HepG2 (cell line): ENCODE measurements around the gene SFR1. TPM values are rescaled to one million over a fixed set of nuclear protein-coding genes. Genes with fewer than 3 reads are reported as not detected.

Source experiments
- ATAC-seq: fragments of 200-7000 bp; cut with Tn5 transposase; 3 replicates; pipeline ENCODE4 v1.9.1; 2020; ENCODE audit warnings: mild to moderate bottlenecking, moderate library complexity
- BruUV-seq: library from RNA; stranded (reverse); fragments of 400-500 nt; replicated peaks from 2 replicates; lab custom pipeline; 2021; lab: Mats Ljungman, UMichigan
- CTCF ChIA-PET: fragments of 300-600 bp; formaldehyde crosslinking; extraction: SDS; loops from one replicate; lab custom pipeline; 2021; ENCODE audit warnings: low total read pairs, inconsistent platforms, low intra/inter-chr PET ratio; lab: Yijun Ruan, JAX
- POLR2A ChIA-PET: fragments of 350-600 bp; sonication (Branson Sonifier 250); formaldehyde crosslinking; loops from one replicate; lab custom pipeline; 2020; ENCODE audit warnings: antibody characterized with exemption, inconsistent platforms; lab: Yijun Ruan, JAX
- DNase-seq: peaks from one replicate; pipeline ENCODE4 v3.0.0-alpha.2; 2015; ENCODE audit warnings: low spot score
- FAIRE-seq: peaks from 3 replicates; lab custom pipeline; 2011; peaks lifted over from hg19 to GRCh38; lab: Jason Lieb, UNC
- H2AFZ ChIP-seq: one replicate; pipeline ENCODE4 v1.6.1; 2011; ENCODE audit warnings: low read length, inconsistent platforms
- H3K27ac ChIP-seq: fragments of 300-600 bp; 3 replicates; pipeline ENCODE4 v1.8.0; 2011; ENCODE audit warnings: mixed run types, mild to moderate bottlenecking, mixed read lengths, low read length, inconsistent platforms; ENCODE audit not compliant: insufficient read depth; ENCODE audit errors: extremely low read length
- H3K27me3 ChIP-seq, 2 experiments: fragments of 200-600 bp in 1 of 2; 2 replicates in 1 of 2; 3 replicates in 1 of 2; pipeline versions ENCODE4 v1.6.0 to v1.8.0; 2011; ENCODE audit warnings: low read length in 2 of 2, mild to moderate bottlenecking in 2 of 2, moderate library complexity in 2 of 2, inconsistent platforms in 1 of 2; ENCODE audit not compliant: insufficient read depth in 2 of 2, control insufficient read depth in 1 of 2
- H3K36me3 ChIP-seq, 2 experiments: fragments of 200-600 bp in 1 of 2; replicated peaks in 1 of 2; 2 replicates in 1 of 2; 3 replicates in 1 of 2; pipeline versions ENCODE4 v1.5.1 to v1.8.0; 2011; ENCODE audit warnings: low read length in 2 of 2, inconsistent platforms in 1 of 2; ENCODE audit not compliant: insufficient read depth in 2 of 2, control insufficient read depth in 1 of 2
- H3K4me1 ChIP-seq: 2 replicates; pipeline ENCODE4 v1.5.1; 2012; ENCODE audit warnings: low read length, inconsistent platforms; ENCODE audit not compliant: insufficient read depth
- H3K4me2 ChIP-seq: 2 replicates; pipeline ENCODE4 v1.6.0; 2011; ENCODE audit warnings: low read depth, low read length, inconsistent platforms
- H3K4me3 ChIP-seq, 3 experiments: fragments of 200-600 bp in 1 of 3; sonication (generic), shearing (Covaris generic) in 1 of 3; replicated peaks in 1 of 3; 2 replicates each; pipeline ENCODE4 v1.5.1; 2011 to 2016; ENCODE audit warnings: low read length in 3 of 3, inconsistent platforms in 2 of 3, low read depth in 2 of 3, mild to moderate bottlenecking in 2 of 3, control low read depth in 1 of 3, mixed read lengths in 1 of 3; ENCODE audit not compliant: insufficient read depth in 1 of 3
- H3K79me2 ChIP-seq: one replicate; pipeline ENCODE4 v1.6.1; 2011; ENCODE audit warnings: low read length, inconsistent platforms; ENCODE audit not compliant: insufficient read depth
- H3K9ac ChIP-seq: 2 replicates; pipeline ENCODE4 v1.6.0; 2011; ENCODE audit warnings: mild to moderate bottlenecking, low read depth, low read length, inconsistent platforms; ENCODE audit not compliant: insufficient read depth
- H3K9me3 ChIP-seq: 2 replicates; pipeline ENCODE4 v1.5.1; 2012; ENCODE audit warnings: mild to moderate bottlenecking, low read length
- H4K20me1 ChIP-seq: 2 replicates; pipeline ENCODE4 v1.6.0; 2011; ENCODE audit warnings: inconsistent platforms, mild to moderate bottlenecking, low read length, moderate library complexity; ENCODE audit not compliant: insufficient read depth
- NR1H2 ChIP-seq: sonication (generic); formaldehyde crosslinking; IDR thresholded peaks from 2 replicates; pipeline ENCODE4 v1.8.1; 2022; ENCODE audit warnings: low read depth, missing genetic modification reagents, borderline replicate concordance
- NR3C1 ChIP-seq: sonication (generic); formaldehyde crosslinking; IDR thresholded peaks from 2 replicates; pipeline ENCODE4 v1.4.0; 2020; ENCODE audit warnings: missing genetic modification reagents
- TOE1 ChIP-seq: sonication (generic); formaldehyde crosslinking; IDR thresholded peaks from 2 replicates; pipeline ENCODE4 v1.4.0; 2020; ENCODE audit warnings: mild to moderate bottlenecking, missing genetic modification reagents
- ZNF260 ChIP-seq: sonication (generic); formaldehyde crosslinking; IDR thresholded peaks from 2 replicates; pipeline ENCODE4 v1.4.0; 2020; ENCODE audit warnings: missing genetic modification reagents, low read depth, mild to moderate bottlenecking, borderline replicate concordance
- ZNF678 ChIP-seq: sonication (generic); formaldehyde crosslinking; IDR thresholded peaks from 2 replicates; pipeline ENCODE4 v1.4.0; 2020; ENCODE audit warnings: mild to moderate bottlenecking, missing genetic modification reagents
- WGBS: methylation state at CpG from one replicate; pipeline ENCODE4 v1.1.6; 2017; ENCODE audit warnings: low lambda C conversion rate; 5-methylcytosine and 5-hydroxymethylcytosine counted together
- in situ Hi-C: cut with HindIII; loops from 2 replicates; pipeline ENCODE4 v1.10.0; 2017; ENCODE audit warnings: low pct_unique_long_range_greater_than_20kb; ENCODE audit not compliant: extremely low pct_ligation_motif_present
- intact Hi-C: fragments of 100-400 bp; cut with micrococcal nuclease; formaldehyde crosslinking; loops from one replicate; pipeline ENCODE4 v1.10.0; 2022; ENCODE audit not compliant: unreplicated experiment
- polyA plus RNA-seq, 8 experiments: library from polyadenylated mRNA; depleted of rRNA in 3 of 8; stranded (reverse) in 7 of 8; unstranded in 1 of 8; fragments of >200 nt; fragmentation: Illumina TruSeq in 4 of 8; extraction: Trizol in 4 of 8; gene quantifications; 2 replicates each; pipeline versions ENCODE4 v1.2.1 to v1.2.3, GENCODE V29; 2011 to 2016; ENCODE audit warnings: low read depth in 4 of 8, missing spikeins in 1 of 8, mixed read lengths in 1 of 8; ENCODE audit not compliant: insufficient read depth in 1 of 8
- total RNA-seq, 5 experiments: library from RNA; depleted of rRNA; stranded (reverse); fragments of >200 nt; fragmentation: Illumina TruSeq; extraction: Trizol; gene quantifications; 2 replicates each; pipeline ENCODE4 v1.2.3, GENCODE V29; 2016; ENCODE audit warnings: low read depth in 1 of 5

Gene SFR1
- total and polyA plus RNA-seq, 2 of the 13 experiments (the other 11 are each of a cell fraction or from before 2014, with no cell fraction given): 2.2 to 6.1 TPM

- POLR2A ChIA-PET: no interaction called here
- no peak for FAIRE-seq
- H2AFZ ChIP-seq: no peak overlapping the region
- H3K4me2 ChIP-seq: no peak overlapping the region
- H3K9ac ChIP-seq: no peak overlapping the region
- BruUV-seq: no TSS peak
- intact Hi-C loops: no loop called here
- no peak overlapping the region for H3K4me3 ChIP-seq
- H4K20me1 ChIP-seq: no peaks in the 10 kb centered on the region
- in situ Hi-C loops: no loop called here
- ATAC-seq: no peak
- no peak for TF ChIP-seq TOE1 (CRISPR knock-in tag)
- TF ChIP-seq ZNF678 (CRISPR knock-in tag): no peak
- no peak for TF ChIP-seq ZNF260 (CRISPR knock-in tag)
- no peak for TF ChIP-seq NR1H2 (CRISPR knock-in tag)
- CTCF ChIA-PET: no interaction called here
- no peaks in the 10 kb centered on the region for H3K27me3 ChIP-seq
- no peaks in the 10 kb centered on the region for H3K36me3 ChIP-seq
- no peak overlapping the region for H3K27ac ChIP-seq
- 16% methylated on average over 3 of the region's 3 CpGs for WGBS
- no peaks in the 10 kb centered on the region for H3K79me2 ChIP-seq
- H3K4me1 ChIP-seq: no peaks in the 10 kb centered on the region
- H3K9me3 ChIP-seq: no peaks in the 10 kb centered on the region
- DNase-seq: no peak
Measured at GRCh38 chr10:104143829-104144228, 21.9 kb downstream of the SFR1 start.

- Histone ChIP-seq H3K36me3 (no peaks in the 10 kb centered on the region), H2AFZ (no peak overlapping the region), H3K9me3 (no peaks in the 10 kb centered on the region), H4K20me1 (no peaks in the 10 kb centered on the region), H3K27ac (no peak overlapping the region), H3K4me2 (no peak overlapping the region), H3K4me3 (no peak overlapping the region), H3K27me3 (no peaks in the 10 kb centered on the region), H3K4me1 (no peaks in the 10 kb centered on the region), H3K79me2 (no peaks in the 10 kb centered on the region), H3K9ac (no peak overlapping the region)
- TF ChIP-seq NR3C1 (CRISPR knock-in tag): no peak
- BruUV-seq: no TSS peak
- no peak for FAIRE-seq
- no peak for DNase-seq
- 27% methylated on average over 4 of the region's 4 CpGs for WGBS
- intact Hi-C loops (no loop called here), in situ Hi-C loops (no loop called here)
- ATAC-seq: no peak
- ChIA-PET POLR2A (no interaction called here), CTCF (no interaction called here)
Measured at GRCh38 chr10:104144931-104145330, 23.0 kb downstream of the SFR1 start.
